ENCODE results near the gene RELCH.

DNA sequence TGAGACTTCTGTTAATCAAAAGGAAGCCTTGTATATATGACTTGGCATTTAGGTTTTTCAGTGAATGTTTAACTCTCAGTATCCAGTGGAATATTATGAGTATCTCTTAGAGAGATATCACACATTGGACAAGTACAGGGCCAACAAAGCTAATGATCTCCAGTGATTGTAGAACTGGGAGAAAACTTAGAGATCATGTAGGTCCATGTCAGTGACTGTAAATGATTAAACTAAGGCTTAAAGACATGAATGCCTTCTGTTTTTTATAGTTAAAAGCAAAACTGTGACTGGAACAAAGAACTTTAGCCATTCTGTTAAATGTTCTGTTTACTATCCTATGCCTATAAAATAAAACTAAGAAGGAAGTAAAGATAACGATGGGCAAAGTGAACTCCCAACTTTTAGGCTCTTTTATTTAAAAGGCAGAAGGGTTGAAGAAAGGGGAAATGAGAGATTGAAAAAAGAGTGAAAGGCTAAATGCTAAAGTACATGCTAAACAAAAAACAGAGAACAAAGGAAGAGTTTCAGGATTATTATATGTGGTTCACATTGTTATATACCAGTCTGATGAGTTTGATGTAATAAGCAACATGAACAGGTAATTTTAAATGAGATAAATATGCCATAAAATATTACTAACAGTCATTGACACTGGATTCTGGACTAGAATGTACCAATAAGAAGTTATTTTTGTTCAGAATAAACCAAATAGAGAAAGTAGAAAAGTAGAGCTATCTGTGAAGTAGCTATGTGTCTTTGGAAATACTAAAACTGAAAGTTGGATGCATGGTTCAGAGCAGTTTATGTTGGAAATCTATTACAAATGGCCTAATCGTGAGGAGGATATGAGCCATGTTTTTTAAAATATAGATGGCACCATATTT lies 101.0 kb downstream of the RELCH start:
- TF ChIP-seq, protein P1, sequence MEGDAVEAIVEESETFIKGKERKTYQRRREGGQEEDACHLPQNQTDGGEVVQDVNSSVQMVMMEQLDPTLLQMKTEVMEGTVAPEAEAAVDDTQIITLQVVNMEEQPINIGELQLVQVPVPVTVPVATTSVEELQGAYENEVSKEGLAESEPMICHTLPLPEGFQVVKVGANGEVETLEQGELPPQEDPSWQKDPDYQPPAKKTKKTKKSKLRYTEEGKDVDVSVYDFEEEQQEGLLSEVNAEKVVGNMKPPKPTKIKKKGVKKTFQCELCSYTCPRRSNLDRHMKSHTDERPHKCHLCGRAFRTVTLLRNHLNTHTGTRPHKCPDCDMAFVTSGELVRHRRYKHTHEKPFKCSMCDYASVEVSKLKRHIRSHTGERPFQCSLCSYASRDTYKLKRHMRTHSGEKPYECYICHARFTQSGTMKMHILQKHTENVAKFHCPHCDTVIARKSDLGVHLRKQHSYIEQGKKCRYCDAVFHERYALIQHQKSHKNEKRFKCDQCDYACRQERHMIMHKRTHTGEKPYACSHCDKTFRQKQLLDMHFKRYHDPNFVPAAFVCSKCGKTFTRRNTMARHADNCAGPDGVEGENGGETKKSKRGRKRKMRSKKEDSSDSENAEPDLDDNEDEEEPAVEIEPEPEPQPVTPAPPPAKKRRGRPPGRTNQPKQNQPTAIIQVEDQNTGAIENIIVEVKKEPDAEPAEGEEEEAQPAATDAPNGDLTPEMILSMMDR (IDR thresholded peaks at IDR 0.05) = no peak
- TF ChIP-seq POLR2A (IDR thresholded peaks at IDR 0.05) = no peak
- TF ChIP-seq EP300 (IDR thresholded peaks at IDR 0.05) = no peak

All from ovary (tissue), 3 donors.